Measurements from ENCODE around the gene TSC22D2.

- TF ChIP-seq EZH2 (optimal IDR thresholded peaks at IDR 0.05; ENCODE audit: low read depth, low read length) (no peak), CTCF (IDR thresholded peaks at IDR 0.05; ENCODE audit: low read length) (no peak), EZH2phosphoT487 (IDR thresholded peaks at IDR 0.05; ENCODE audit: low read length) (no peak)
Observed at GRCh38 chr3:150428562-150428961, 20.5 kb downstream of the TSC22D2 start.

Measured in MM.1S (cell line).